TTC549 (cell line): ENCODE results near the gene RNLS.
A peak's percentile ranks its signal among the peaks of the same experiment; 100 is the strongest.

ENCODE experiments used
- FAIRE-seq: peaks from 2 replicates; lab custom pipeline; 2012; peaks lifted over from hg19 to GRCh38; lab: Jason Lieb, UNC

RNLS gene

GRCh38 chr10:88428442-88428841 lies 154.7 kb downstream of the RNLS start:
- no peak for FAIRE-seq

GRCh38 chr10:88427024-88427423 lies 156.1 kb downstream of the RNLS start:
- FAIRE-seq: no peak

DNA sequence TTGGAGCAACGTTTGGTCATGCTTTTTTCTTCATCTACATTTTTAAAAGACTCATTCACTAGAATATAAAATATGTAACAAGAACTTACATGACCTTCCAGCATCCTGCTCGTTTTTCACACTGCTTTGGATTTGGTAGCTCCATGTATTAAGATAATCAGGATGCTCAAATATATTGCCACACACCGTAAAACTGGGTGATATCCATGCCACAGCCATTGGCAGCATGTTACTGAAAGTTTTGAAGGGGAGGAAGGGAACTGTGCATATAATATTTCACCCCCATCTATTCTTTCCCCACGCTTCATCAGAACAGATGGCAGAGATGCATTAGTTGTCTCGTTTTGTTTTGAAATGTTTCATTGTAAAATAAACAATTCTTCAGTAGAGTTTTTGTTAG lies 158.2 kb downstream of the RNLS start:
- FAIRE-seq: no peak

DNA sequence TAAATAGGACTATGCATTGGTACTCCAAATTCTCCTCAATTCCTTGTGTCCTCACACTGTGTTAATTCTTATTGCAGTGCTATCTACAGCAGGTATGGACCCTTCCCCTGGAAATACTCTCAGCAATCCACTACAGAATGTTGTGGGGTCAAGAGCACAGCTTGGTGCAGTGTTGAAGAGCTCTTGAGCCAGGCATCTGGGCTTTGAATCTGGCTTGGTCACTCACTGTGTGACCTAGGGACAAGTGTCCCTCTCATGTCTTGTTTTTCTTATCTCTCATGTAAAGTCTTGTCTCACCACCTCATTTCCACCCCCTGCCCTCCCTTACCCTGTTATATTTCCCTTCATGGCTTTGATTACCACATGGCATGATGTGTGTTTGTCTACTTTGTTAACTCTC lies 159.4 kb downstream of the RNLS start:
- FAIRE-seq: no peak

GRCh38 chr10:88421590-88421989 lies 161.5 kb downstream of the RNLS start:
- FAIRE-seq: no peak

- FAIRE-seq: no peak
These were observed 164.2 kb downstream of the RNLS start for GRCh38 chr10:88418871-88419270.

- FAIRE-seq: no peak
These were observed 165.6 kb downstream of the RNLS start for GRCh38 chr10:88417387-88418030.

- no peak for FAIRE-seq
These were observed 166.3 kb downstream of the RNLS start for GRCh38 chr10:88416801-88417200.

DNA sequence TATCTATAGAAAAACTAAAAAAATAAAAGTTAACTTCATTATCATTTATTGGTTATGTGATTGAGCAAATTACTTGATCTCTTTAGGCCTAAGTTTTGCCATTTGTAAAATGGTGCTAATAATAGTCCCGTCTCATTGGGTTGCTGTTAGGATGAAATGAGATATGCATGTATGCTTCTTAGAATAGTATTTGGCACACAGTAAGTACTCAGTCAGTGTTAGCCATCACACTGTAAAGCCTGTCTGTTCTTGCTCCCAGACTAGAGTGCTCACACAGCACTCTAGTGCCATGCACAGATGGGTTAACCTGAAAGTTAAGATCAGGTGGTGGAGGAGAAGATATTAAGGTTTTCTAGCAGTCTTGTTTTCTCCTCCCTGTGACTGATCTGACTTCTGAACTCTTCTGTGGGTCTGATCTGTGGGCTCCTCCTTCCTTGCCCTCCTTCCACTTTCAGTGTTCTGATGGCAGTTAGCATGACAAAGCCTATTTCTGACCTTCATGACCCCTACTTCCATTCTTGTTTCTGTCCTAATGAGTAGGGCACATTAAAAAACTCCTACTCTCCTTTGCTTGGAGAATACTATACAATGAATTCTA lies 167.5 kb downstream of the RNLS start:
- no peak for FAIRE-seq

- FAIRE-seq: no peak
These were observed 169.7 kb downstream of the RNLS start for GRCh38 chr10:88413412-88413811.

- FAIRE-seq: no peak
These were observed 171.3 kb downstream of the RNLS start for GRCh38 chr10:88411772-88412349.

- no peak for FAIRE-seq
These were observed 173.3 kb downstream of the RNLS start for GRCh38 chr10:88409824-88410223.

DNA sequence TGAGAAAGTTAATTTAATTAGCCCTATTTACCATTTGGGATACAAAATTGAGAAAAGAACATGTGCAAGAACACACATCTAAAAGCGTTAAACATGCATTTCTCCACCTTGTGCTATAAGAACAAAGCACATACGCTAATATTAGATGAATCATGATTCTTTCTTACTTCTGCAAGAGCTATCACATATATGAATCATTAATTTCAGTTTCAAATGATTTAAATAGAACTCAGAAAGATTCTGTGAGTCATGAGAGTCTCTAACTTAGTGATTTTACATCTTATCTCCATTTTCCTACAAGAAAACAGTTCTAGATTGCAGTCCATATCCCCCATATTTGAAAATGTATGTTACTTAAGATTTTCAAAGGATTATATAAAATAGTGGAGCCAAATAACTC lies 173.9 kb downstream of the RNLS start:
- no peak for FAIRE-seq

GRCh38 chr10:88408096-88408495 lies 175.0 kb downstream of the RNLS start:
- no peak for FAIRE-seq

GRCh38 chr10:88404133-88404532 lies 179.0 kb downstream of the RNLS start:
- FAIRE-seq: no peak

DNA sequence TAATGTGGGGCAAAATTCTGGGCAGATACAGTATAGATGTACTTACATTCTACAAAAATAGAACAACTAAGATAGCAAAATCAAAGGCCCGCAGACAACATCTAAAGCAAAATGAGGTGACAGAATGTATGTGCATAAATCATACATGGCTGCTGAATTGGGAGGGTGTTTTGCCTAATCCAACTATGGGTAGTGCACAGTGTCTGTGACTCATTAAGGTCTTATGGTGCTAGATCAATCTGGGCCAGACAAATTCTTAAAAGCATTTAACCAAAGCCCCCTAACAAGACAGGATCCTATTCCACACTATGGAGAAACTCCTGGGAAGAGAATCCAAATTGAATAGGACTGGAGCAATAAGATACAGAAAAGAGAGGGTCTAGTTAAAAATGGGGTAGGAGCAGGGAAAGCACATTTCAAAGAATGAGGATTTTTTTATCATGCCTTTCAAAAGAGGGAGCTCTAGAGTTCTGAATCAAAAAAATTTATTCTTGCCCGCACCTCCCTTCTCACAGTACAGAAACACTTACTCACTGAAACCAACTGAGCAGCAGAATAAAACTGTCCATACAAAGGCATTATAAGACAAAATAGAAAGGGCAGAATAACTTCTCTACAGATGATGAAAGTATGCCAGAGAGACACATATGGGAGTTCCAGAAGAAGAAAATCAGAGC lies 181.3 kb downstream of the RNLS start:
- FAIRE-seq: no peak

DNA sequence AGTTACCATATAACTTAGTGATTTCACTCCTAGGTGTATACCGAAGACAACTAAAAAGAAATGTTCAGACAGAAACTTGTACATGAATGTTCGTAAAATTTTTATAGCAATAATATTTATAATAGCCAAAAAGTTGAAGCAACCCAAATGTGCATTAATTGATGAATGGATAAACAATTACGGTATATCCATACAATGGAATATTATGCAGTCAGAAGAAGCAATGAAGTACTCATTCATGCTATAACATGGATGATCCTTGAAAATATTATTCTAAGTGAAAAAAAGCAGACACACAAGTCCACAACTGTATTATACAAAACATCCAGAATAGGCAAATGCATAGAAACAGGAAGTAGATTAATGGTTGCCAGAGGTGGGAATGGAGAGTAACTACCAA lies 183.9 kb downstream of the RNLS start:
- no peak for FAIRE-seq

- FAIRE-seq: no peak
These were observed 187.4 kb downstream of the RNLS start for GRCh38 chr10:88395677-88396076.

DNA sequence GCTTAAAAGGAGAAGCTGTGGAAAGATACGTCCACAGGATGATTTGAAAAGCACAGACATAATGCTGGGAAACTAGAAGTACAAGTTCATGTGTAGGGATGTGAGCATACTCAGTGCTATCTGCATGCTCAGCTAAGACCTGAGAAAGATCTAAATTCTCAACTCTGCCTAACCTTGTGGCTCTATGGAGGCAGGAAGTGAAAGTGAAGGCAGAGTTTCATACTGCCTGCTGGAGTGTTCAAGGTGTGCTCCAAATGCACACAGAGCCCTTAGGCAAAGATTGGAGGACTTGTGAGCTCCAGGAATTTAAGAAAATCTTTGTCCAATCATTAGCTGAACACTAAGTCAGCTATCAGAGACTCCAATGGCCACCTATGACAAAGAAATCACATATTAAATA lies 190.9 kb downstream of the RNLS start:
- FAIRE-seq: no peak

GRCh38 chr10:88390041-88390440 lies 193.1 kb downstream of the RNLS start:
- no peak for FAIRE-seq

GRCh38 chr10:88389456-88389855 lies 193.7 kb downstream of the RNLS start:
- FAIRE-seq: peak; percentile 56

DNA sequence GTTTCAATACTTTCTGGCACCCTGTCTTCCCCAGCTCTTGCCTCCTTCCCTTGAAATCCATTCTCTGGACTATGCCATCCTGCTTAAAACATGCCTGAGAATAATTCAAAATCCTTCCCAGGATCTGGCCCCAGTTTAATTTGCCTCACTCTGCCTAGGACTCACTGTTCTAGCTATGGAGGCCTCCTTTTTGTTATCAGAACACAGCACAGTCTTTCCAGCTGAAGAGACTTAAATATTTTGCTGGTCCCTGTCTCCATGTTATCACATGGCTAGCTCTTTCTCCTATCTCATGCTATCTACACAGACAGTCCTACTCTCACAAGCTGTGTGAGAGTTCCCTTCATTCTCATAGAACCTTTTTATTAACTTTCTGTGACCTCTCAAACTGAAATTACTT lies 194.8 kb downstream of the RNLS start:
- no peak for FAIRE-seq
